RPMI8226 (cell line): ENCODE measurements around the gene ANKRD33B.

Experiments used
- DNase-seq: peaks from one replicate; pipeline ENCODE4 v3.0.0-alpha.2; 2015

ANKRD33B gene

DNA sequence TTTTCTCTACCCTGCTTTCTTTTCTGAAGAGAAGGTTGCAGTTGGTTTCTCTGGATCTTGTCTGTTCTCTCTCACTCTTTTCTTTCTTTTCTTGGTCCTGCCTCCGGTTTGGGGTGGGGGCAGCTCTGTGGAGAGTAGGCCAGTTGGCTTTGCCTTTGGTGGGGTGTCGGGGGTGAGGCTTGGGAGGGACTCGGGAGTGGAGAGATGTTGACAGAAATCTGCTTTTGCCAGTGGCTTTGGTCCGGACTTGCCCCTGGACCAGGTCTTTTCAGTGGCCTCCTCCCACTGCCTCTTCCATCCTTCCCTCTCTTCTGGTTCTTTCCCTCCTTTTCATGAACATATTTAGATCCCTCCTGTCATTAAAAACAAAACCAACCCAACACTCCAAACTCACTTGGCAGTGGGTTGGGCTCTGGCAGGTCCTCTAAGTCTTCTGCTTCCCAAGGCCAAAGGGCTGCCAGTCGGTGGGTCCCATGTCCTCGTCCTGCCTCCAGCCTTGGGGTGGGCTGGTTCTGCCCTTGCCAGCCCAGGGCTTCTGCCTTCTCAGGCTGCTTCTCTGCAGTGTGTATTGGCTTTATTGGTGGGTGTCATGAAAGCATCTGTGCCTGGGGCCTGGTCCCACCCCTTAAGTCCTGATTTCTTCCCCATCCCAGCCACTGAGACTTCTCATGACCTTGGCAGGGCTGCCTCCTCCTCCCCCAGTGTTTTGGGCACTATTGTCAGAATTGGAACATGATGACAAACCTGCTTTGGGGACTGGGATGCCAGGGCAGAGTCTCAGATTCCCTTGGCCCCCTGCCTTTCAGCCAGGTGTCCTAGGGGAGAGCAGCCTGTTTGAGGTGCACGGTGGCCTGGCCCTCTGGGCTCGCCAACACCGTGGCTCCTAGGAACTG, 16.9 kb downstream of the ANKRD33B start:
- no peak for DNase-seq

DNA sequence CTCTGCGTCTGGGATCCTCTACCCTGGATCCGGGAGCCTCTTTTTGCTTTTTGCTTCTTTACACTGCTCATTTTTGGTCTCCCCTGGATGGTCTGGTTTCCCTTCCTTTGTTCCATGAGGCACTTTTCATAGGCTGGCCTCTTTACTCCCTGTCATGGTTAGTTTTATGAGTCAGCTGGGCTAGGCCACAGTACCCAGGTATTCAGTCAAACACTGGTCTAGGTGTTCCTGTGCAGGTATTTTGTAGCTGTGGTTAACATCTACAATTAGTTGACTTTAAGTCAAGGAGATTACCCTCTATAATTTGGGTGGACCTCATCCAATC, 17.5 kb downstream of the ANKRD33B start:
- no peak for DNase-seq

DNA sequence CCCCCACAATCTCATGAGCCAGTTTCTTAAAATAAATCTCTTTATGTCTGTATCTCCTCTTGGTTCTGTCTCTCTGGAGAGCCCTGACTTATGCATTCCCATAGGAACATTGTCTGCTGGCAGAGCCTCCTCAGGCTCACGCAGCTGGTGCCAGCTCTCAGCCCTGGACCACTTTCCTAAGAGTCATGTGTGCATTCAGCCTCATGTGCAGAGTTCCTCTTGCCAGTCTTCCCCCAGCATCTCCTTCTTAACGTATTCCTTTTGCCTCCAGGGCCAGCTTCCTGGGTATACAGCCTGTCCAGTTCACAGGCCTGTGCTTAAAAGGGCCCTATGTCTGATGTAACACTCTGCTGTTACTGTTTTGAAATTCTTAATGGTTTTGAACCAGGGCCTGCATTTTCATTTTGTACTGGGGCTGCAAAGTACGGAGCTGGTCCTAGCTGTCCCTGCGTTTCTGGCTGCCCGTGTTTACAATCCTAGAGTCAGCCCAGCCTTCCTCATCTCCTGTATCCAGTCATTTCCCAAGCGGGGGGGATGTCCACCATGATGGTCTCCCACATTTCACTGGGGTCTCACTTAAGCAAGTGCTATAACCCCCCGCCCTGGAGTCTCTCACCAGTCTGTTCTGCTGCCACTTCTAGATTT, 18.1 kb downstream of the ANKRD33B start:
- no peak for DNase-seq

DNA sequence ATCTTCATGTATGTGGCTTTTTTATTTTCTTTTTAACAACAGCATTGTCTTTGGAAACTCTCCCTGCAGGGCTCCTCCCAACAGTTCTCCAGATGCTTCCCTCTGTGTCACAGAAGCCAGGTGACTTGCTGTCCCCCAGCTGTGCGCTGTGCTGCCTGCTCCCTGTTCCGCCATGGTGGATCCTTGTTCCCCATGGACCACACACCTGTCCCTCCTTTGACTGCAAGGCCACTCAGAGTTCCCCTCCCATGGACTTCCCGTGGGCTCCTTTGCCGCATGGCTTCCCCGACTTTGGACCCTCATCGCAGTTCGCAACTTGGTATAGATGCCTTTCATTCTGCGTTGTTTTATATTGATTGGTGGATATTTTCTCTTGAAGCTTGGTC, 18.6 kb downstream of the ANKRD33B start:
- no peak for DNase-seq

DNA sequence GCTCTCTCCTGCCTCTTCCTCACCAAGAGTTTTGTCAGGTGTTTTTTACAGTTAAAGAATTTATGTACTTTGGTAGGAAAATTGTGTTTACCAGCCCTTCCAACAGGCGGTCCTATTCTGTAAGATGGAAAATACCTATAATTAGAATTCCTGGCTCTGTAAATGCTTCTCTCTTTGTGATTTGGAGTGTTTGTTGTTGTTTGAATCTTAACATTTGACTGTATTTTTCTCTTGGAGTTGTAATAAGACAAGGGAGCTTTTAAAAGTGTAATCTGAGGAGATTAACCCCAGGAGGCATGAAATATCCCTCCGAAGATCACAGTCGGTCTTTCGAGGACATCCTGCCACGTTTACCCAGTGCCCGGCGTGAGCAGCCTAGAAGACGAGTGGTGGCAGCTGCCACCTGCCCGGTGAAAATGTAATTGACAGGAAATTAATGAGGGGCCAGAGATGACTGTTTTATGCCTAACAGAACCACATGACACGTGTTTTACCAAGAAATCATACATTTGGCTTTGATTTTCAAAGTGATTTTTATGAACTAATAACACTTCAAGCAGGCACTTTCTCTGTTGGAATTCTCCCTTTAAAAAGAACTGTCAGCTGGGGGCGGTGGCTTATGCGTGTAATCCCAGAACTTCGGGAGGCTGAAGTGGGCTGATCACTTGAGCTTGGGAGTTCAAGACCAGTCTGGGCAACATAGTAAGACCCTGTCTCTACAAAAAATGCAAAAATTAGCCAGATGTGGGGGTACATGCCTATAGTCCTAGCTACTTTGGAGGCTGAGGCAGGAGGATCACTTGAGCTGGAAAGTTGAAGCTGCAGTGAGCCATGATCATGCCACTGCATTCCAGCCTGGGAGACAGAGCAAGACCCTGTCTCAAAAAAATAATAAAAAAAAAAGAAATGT, 20.0 kb downstream of the ANKRD33B start:
- DNase-seq, result no peak

DNA sequence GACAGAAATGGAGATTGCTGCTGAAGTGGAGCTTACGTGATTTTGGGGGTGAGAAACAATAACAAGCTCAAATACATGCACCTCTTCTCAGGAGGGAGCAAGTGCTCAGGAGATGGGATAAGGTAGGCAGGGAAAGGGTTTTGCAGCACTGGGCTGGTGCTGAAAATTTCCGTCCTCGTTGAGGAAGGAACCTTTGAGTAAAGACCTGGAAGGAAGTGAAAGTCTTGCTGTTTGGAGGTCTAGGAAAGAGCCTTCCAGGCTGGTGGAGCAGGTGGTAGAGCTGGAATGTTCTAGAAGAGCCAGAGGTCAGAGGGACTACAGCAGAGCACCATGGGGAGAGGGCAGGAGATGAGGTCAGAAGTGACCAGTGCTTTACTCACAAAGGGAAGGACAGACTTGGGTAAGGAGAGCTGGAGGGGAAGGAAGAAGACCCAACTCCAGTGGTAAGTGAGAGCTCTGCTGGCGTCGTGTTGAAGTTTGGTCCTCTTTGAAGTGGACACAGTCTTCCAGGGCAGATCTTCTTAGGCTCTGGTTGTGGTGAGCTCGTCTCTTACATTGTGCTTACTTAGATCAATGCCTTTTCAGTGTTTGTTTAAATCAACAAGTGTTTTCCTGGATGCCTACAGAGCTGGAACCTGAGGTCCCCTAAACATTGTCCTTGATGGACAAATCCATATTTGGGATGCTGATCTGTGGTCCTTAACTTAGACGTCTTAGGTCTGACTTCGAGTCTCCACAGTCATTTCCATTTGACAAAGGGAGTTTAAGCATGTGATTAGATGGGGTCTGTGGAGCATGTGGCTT, 21.0 kb downstream of the ANKRD33B start:
- DNase-seq, result no peak

DNA sequence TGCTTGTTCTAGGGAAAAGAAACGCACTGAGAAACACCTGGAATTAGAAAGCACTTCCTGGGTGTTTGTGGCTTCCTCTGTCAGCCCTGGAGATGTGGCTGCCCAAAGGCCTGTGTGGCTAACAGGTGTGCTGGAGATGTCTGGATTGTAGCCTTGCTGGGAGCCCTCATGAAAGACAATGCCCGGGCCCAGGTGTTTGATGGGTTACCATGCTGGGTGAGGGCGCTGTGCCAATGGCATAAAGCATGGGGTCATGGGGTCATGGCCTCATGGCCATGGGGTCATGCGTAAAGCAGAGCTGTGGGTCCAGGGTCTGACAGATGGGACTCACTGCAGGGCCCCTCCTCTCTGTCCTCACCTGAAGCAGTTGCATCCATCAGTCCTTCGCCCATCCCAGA, 21.6 kb downstream of the ANKRD33B start:
- peak; percentile 49 for DNase-seq

DNA sequence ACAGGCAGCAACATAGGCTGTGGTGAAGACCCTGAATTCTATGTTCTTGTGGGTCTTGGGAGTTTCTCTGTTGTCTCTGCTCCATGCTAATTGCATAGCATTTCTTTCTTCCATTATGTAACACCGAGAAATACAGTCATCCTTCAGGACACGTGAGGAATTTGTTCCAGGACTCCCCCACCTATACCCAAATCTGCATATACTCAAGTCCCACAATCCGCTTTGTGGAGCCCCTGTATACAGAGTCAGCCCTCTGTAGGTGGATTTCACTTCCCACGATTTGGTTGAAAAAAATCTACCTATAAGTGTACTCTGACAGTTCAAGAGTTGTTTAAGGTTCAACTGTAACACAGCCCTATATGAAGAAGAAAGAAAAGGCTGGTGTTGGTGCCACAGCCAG, 22.1 kb downstream of the ANKRD33B start:
- no peak for DNase-seq

DNA sequence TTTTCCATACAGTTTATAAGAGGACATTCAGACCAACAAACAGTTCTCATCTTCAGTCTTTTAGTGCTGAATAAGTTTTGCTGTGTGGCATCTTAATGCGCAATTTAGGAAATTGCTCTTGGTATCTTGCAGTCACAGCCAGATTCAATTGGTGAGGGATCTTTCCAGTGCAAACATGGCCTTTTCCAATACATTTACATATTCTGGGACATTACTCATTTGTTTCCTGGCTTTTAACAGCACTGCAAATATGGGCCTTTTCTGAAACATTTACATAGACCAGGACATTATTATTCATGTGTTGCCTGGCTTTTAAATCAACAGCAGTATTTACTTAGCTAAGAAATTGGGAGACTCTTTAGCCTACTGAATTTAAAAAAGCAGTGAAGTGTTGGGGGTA, 22.7 kb downstream of the ANKRD33B start:
- no peak for DNase-seq

DNA sequence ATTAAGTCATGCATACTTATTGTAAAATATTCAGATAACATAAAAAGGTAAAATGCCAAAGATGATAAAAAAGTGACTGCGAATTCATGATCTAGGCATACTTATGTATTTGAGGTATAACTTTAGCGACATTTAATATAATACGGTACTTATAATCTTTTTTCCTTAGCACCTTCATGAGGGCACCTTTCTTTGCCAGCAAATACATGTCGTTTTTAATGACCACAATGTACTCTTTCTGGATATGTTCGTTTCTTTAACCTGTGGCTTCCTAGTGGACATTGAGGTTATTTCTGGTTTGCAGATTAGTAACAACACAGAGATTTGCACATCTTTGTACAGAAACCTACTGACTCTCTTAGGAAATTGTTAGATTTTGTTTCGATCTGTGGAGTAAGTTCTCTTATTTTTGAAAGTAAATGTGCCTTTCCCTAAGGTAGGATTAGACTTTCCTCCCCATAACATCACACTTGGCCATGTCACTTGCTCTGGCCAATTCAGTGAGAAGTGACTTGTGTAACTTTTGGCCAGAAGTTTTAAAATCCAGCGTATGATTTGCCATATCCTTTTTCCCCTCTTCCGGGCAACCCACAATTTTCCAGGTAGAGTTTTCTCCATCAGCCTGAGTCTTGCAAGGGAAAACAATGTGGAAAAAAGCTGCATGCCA, 24.4 kb downstream of the ANKRD33B start:
- DNase-seq, result no peak

DNA sequence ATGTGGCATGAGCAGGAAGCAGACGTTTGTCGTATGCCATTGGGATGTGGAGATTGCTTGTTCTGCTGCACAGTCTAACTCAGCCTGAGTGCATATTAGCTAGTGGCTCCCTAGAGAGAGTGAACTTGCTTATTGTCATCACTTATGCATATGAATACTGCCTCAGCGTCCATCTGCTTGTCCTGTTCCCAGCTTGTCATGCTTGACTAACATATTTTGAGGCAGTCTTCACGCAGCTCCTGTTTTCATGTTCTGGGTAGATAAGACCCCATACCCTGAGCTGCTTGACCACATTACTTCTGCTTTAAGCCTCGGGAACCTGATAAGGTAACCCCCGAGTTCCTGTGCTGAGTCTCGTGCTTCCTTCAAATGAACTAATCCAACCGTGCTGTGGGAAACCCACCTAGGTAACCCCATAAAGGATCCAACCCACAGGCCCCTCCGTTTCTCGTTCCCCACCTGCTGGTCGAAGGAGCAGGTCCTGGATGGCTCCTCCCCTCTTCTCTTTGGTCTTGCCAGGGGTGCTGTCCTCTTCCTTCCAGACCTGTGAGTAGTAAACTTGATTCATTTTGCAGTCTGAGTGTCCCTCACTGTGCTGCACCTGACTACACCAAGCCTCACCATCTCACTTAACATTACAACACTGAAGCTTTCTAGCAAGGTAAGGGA, 25.0 kb downstream of the ANKRD33B start:
- DNase-seq, result no peak

DNA sequence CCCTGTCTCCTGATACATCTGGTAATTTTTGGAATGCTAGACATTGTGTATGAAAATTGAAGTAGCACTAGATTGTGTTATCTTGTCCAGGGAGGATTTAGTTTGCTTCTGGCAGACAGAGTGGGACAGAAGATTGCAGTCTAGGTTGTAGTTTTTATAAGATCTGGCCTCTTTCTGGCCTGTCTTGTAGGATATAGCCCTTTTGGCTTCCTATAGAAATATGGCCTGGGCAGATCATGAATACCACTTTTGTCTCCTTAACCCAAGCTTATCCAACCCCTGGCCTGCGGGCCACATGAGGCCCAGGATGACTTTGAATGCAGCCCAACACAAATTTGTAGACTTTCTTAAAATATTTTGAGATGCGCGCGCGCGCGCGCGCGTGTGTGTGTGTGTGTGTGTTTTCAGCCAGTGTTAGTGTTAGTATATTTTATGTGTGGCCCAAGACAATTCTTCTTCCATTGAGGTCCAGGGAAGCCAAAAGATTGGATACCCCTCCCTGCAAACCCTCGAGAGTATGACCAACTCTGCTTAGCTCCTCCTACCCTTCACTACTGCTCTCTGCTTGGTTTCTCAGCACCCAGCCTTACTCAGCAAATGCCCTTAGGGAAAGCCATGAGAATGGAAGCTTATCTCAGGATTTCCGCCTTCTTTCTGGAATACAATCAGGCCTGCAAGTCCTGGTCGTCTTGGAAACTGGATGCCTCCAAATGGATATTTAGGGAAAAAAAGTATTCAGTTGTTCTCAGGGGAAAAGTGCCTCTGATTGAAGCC, 26.5 kb downstream of the ANKRD33B start:
- DNase-seq, result no peak

DNA sequence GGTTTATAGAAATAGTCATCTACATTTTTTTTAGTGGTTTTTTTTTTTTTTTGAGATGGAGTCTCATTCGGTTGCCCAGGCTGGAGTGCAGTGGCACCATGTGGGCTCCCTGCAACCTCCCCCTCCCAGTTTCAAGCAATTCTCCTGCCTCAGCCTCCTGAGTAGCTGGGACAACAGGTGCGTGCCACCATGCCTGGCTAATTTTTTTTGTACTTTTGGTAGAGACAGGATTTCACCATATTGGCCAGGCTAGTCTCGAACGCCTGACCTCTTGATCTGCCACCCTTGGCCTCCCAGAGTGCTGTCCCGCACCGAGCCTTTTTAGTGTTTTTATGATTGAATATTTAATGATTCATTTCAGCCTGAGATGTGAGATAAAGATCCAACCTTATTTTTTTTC, 27.3 kb downstream of the ANKRD33B start:
- DNase-seq, result no peak

DNA sequence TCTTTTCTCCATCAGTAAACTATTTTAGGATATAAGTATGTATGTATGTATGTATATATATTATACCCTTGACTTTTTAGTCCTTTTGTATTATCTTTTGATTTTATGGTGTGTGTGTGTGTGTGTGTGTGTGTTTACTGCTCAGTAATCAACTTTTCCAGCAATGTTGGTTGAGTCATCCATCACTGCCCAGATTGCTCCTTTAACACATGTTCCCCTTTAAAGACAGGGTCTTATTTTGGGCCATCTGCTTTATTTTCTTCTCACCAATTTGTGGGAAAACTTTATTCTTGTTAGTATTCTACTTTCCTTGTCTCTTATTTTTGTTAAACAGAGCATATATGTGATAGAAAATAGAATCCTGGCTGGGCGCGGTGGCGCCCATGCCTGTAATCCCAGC, 28.1 kb downstream of the ANKRD33B start:
- no peak for DNase-seq

DNA sequence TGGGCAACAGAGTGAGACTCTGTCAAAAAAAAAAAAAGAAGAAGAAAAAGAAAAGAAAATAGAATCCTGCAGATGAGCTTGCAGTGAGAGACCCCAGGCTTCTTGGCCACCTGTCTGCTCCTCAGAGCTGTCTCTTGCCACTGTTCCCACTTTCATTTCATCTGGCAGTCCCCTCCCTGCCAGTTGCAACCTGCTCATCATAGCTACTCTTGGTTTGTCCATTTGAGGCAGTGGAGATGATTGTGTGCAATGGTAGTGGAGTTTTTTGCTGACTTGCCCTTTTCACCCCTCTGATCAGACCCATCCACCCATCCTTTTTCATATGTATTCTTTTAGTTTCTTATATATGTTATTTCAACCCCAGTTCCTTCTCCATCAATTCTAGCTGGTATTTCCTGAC, 28.7 kb downstream of the ANKRD33B start:
- DNase-seq, result peak; percentile 47

DNA sequence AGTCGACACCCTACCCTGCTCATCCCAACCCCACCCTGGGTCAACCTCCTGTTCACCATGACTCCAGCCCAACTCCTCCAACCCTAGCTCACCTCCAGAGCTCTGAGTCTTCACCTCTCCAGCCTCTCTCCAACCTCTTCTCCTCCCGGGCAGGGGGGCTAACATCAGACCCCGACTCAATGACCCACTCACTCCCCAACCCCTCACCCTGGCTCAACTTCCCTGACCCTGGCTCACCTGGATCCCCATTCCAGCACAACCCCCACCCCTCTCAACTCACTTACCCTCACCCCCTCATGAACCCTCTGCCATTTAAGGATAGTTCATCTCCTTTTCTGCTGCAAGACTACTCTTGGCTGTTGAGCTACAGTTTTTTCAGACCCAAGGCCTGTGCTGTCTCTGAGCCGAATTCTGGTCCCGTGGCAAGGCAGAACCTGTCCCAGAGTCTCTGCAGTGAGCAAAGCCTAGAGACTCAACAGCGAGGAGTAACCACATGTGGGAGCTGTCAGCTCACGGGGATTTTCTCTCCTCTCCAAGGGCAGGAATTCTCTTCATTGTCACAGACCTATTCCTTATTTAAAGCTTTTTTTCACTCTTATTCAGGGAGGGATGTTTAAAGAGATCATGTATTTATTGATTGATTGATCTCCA, 29.8 kb downstream of the ANKRD33B start:
- no peak for DNase-seq

DNA sequence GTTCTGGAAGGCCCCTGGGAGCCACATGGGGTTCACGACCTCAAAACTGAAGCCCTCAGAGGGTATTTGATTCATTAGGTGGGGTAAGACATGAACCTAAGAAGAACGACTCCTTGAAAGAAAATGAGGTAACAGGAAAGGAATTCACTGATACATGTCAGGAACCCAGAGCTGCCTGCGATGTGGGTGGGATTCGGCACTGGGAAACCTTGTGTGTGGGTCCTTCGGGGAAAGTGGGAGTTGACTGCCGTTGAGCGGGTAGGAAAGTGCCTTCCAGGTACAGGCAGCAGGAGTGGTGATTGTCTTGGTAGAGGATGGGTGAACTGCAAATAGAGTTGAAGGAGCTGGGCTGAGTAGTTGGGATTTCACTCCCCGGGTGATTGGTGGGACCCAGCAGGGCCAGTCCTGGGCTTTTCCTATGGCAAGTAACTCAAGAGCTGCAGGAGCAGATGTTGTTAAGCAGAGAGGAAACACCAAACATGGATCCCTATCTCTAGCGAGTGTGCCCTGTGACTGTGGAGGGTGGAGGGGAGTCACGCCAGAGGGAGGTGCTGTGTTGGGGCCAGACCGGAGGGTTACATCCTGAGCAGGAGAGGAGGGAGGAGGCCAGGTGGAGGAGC, 30.8 kb downstream of the ANKRD33B start:
- DNase-seq, result no peak

DNA sequence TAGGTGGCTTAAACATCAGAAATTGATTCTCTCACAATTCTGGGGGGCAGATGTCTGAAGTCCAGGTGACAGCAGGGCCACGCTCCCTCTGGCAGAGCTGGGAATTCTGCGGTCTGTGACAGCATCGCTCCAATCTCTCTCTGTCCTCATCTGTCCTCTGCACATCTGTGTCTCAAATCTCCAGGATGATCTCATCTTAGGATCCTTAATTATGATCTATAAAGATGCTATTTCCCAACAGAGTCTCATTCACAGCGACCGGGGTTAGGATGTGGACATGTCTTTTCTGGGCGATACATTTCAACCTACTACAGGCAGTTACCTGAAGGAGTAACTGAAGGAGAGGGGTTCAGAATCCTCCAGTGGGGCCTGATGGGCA, 31.4 kb downstream of the ANKRD33B start:
- no peak for DNase-seq

DNA sequence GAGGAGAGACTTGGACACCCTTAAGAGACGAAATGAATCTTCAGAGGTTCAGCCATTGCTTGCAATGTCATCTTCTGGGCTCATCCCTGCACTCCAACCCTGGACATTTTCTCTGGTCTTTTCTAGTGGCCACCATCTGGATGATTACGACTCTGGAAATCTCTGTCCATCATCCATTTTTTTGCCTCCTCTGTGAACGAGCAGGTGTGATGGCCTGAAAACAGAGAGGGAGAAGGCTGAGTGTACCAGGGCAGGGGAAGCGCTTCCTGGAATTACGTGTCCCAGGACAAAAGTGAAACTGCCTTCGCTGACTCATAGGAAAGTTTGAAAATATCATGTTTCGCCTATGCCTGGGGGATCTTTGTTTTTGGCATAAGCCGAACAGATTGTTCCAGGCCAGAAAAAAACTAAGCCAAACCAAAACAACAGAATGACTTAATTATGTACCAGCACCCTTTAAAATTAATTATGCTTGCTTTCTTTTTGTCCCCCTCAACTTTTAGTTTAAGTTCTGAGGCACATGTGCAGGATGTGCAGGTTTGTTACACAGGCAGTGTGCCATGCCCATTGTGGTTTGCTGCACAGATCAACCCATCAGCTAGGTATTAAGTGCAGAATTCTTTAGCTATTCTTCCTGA, 31.9 kb downstream of the ANKRD33B start:
- peak; percentile 35 for DNase-seq
